Activated CD4-positive, alpha-beta T cell treated with anti-CD3 and anti-CD28 coated beads, Interleukin-2, amount 10 ng/mL, durations not matched to agents 24 days and 14 days (primary cell): ENCODE data around the gene MOCS3. TPM values are rescaled to one million over a fixed set of nuclear protein-coding genes. Genes with fewer than 3 reads are reported as not detected.

Experiments
- DNase-seq: peaks from one replicate; pipeline ENCODE4 v3.0.0; 2022
- H3K27ac Mint-ChIP-seq: one replicate; pipeline ENCODE4 v1.8.0; 2022; ENCODE audit warnings: mild to moderate bottlenecking, mixed read lengths
- H3K27me3 Mint-ChIP-seq: one replicate; pipeline ENCODE4 v1.8.0; 2022; ENCODE audit warnings: mixed read lengths
- H3K36me3 Mint-ChIP-seq: one replicate; pipeline ENCODE4 v1.8.0; 2022; ENCODE audit warnings: low read depth, mild to moderate bottlenecking, mixed read lengths
- H3K4me1 Mint-ChIP-seq: one replicate; pipeline ENCODE4 v1.8.0; 2021; ENCODE audit warnings: mixed read lengths
- H3K4me3 Mint-ChIP-seq: one replicate; pipeline ENCODE4 v1.8.0; 2022; ENCODE audit warnings: mild to moderate bottlenecking, moderate library complexity, mixed read lengths
- H3K9me3 Mint-ChIP-seq: one replicate; pipeline ENCODE4 v1.8.0; 2021; ENCODE audit warnings: mixed read lengths
- intact Hi-C: fragments of 100-400 bp; cut with micrococcal nuclease; formaldehyde crosslinking; loops from one replicate; pipeline ENCODE4 v1.15.1; 2023
- total RNA-seq: library from RNA; stranded (reverse); gene quantifications from 2 replicates; pipeline ENCODE4 v1.2.3, GENCODE V29; 2022

The MOCS3 gene
- total RNA-seq, 1 donor from 2014 or later, result 5.7 TPM

GRCh38 chr20:50924261-50924920, 34.2 kb upstream of the MOCS3 start:
- peaks cover 42% of the 10 kb centered on the region for H3K4me1 Mint-ChIP-seq
- no peak for DNase-seq
- no peak overlapping the region for H3K4me3 Mint-ChIP-seq
- no peaks in the 10 kb centered on the region for H3K9me3 Mint-ChIP-seq
- no peak overlapping the region for H3K27ac Mint-ChIP-seq
- H3K36me3 Mint-ChIP-seq, result peaks cover 55% of the 10 kb centered on the region
- no peaks in the 10 kb centered on the region for H3K27me3 Mint-ChIP-seq
- intact Hi-C loops, result no loop called here

- no peak overlapping the region for H3K27ac Mint-ChIP-seq
- peaks cover 58% of the 10 kb centered on the region for H3K36me3 Mint-ChIP-seq
- no peak for DNase-seq
- no peak overlapping the region for H3K4me3 Mint-ChIP-seq
- H3K4me1 Mint-ChIP-seq, result peaks cover 42% of the 10 kb centered on the region
- intact Hi-C loops, result no loop called here
- no peaks in the 10 kb centered on the region for H3K27me3 Mint-ChIP-seq
- H3K9me3 Mint-ChIP-seq, result no peaks in the 10 kb centered on the region
Measured at GRCh38 chr20:50926530-50926929, 32.1 kb upstream of the MOCS3 start.

GRCh38 chr20:50928469-50928868, 30.1 kb upstream of the MOCS3 start:
- Mint-ChIP-seq H3K27me3 (no peaks in the 10 kb centered on the region), H3K4me1 (peaks cover 46% of the 10 kb centered on the region), H3K4me3 (peak overlapping the region; percentile 94), H3K27ac (no peak overlapping the region), H3K9me3 (no peaks in the 10 kb centered on the region), H3K36me3 (peaks cover 61% of the 10 kb centered on the region)
- intact Hi-C loops, result loop anchor here (2.0 kb wide), 1 partner anchor 198 kb away; the partner anchor contains the start of gene PARD6B
- DNase-seq, result no peak

GRCh38 chr20:50929299-50930138, 29.1 kb upstream of the MOCS3 start:
- Mint-ChIP-seq H3K9me3 (no peaks in the 10 kb centered on the region), H3K27me3 (no peaks in the 10 kb centered on the region), H3K27ac (peak overlapping the region; percentile 98), H3K4me3 (peak overlapping the region; percentile 94), H3K4me1 (peaks cover 46% of the 10 kb centered on the region), H3K36me3 (peaks cover 60% of the 10 kb centered on the region)
- intact Hi-C loops, result loop anchor here (1.0 to 5.0 kb wide), 6 partner anchors 15 to 1652 kb away; partner anchors contain the start of genes PARD6B and ZNFX1
- peak; percentile 97 for DNase-seq

GRCh38 chr20:50930139-50930975, 28.3 kb upstream of the MOCS3 start:
- no peaks in the 10 kb centered on the region for H3K9me3 Mint-ChIP-seq
- H3K27ac Mint-ChIP-seq, result peak overlapping the region; percentile 98
- H3K27me3 Mint-ChIP-seq, result no peaks in the 10 kb centered on the region
- no peak for DNase-seq
- intact Hi-C loops, result loop anchor here (2.0 to 5.0 kb wide), 2 partner anchors 16 to 1653 kb away; partner anchors contain the start of gene ZNFX1
- peaks cover 62% of the 10 kb centered on the region for H3K36me3 Mint-ChIP-seq
- peaks cover 44% of the 10 kb centered on the region for H3K4me1 Mint-ChIP-seq
- H3K4me3 Mint-ChIP-seq, result peak overlapping the region; percentile 94

GRCh38 chr20:50930976-50931305, 27.7 kb upstream of the MOCS3 start:
- no peak for DNase-seq
- no peaks in the 10 kb centered on the region for H3K9me3 Mint-ChIP-seq
- H3K36me3 Mint-ChIP-seq, result peaks cover 59% of the 10 kb centered on the region
- H3K27me3 Mint-ChIP-seq, result no peaks in the 10 kb centered on the region
- H3K4me1 Mint-ChIP-seq, result peaks cover 39% of the 10 kb centered on the region
- H3K4me3 Mint-ChIP-seq, result peak overlapping the region; percentile 94
- peak overlapping the region; percentile 86 for H3K27ac Mint-ChIP-seq
- intact Hi-C loops, result loop anchor here (1.0 to 5.0 kb wide), 4 partner anchors 16 to 1654 kb away; partner anchors contain the start of genes DPM1, MOCS3 and ZNFX1

GRCh38 chr20:50931306-50932015, 27.2 kb upstream of the MOCS3 start, which contains the start of gene ADNP:
TSS of gene ADNP (minus strand) at chr20:50931437. CDS start at chr20:50903996, 27,441 bp downstream.
- Mint-ChIP-seq H3K27me3 (no peaks in the 10 kb centered on the region), H3K4me3 (peak within 1 kb of the TSS; percentile 94), H3K36me3 (peaks cover 58% of the 10 kb centered on the region), H3K27ac (peak within 1 kb of the TSS; percentile 95), H3K9me3 (no peaks in the 10 kb centered on the region), H3K4me1 (peaks cover 39% of the 10 kb centered on the region)
- intact Hi-C loops, result loop anchor here (1.0 to 5.0 kb wide), 4 partner anchors 17 to 1654 kb away; partner anchors contain the start of genes DPM1, MOCS3 and ZNFX1
- DNase-seq, result peak; percentile 96

- no peak for DNase-seq
- no peaks in the 10 kb centered on the region for H3K9me3 Mint-ChIP-seq
- H3K27ac Mint-ChIP-seq, result peak overlapping the region; percentile 95
- no peaks in the 10 kb centered on the region for H3K27me3 Mint-ChIP-seq
- peaks cover 58% of the 10 kb centered on the region for H3K36me3 Mint-ChIP-seq
- intact Hi-C loops, result loop anchor here (5.0 kb wide), 1 partner anchor 1655 kb away; the partner anchor contains the start of gene ZNFX1
- H3K4me3 Mint-ChIP-seq, result peak overlapping the region; percentile 94
- peaks cover 34% of the 10 kb centered on the region for H3K4me1 Mint-ChIP-seq
Measured at GRCh38 chr20:50932016-50932485, 26.6 kb upstream of the MOCS3 start.

GRCh38 chr20:50932691-50933280, 25.8 kb upstream of the MOCS3 start:
- Mint-ChIP-seq H3K4me3 (peak overlapping the region; percentile 94), H3K9me3 (no peaks in the 10 kb centered on the region), H3K27me3 (no peaks in the 10 kb centered on the region), H3K27ac (peak overlapping the region; percentile 95), H3K4me1 (peaks cover 29% of the 10 kb centered on the region), H3K36me3 (peaks cover 51% of the 10 kb centered on the region)
- intact Hi-C loops, result loop anchor here (5.0 kb wide), 1 partner anchor 1655 kb away; the partner anchor contains the start of gene ZNFX1
- no peak for DNase-seq

- Mint-ChIP-seq H3K27ac (no peak overlapping the region), H3K36me3 (peaks cover 47% of the 10 kb centered on the region), H3K4me1 (peaks cover 23% of the 10 kb centered on the region), H3K4me3 (no peak overlapping the region), H3K27me3 (no peaks in the 10 kb centered on the region), H3K9me3 (no peaks in the 10 kb centered on the region)
- intact Hi-C loops, result loop anchor here (5.0 kb wide), 1 partner anchor 1656 kb away; the partner anchor contains the start of gene ZNFX1
- DNase-seq, result no peak
Measured at GRCh38 chr20:50933589-50933988, 25.0 kb upstream of the MOCS3 start.

GRCh38 chr20:50943069-50943468, 15.5 kb upstream of the MOCS3 start:
- no peak overlapping the region for H3K4me3 Mint-ChIP-seq
- peaks cover 44% of the 10 kb centered on the region for H3K36me3 Mint-ChIP-seq
- H3K4me1 Mint-ChIP-seq, result no peaks in the 10 kb centered on the region
- no peaks in the 10 kb centered on the region for H3K27me3 Mint-ChIP-seq
- intact Hi-C loops, result no loop called here
- H3K27ac Mint-ChIP-seq, result no peak overlapping the region
- no peak for DNase-seq
- no peaks in the 10 kb centered on the region for H3K9me3 Mint-ChIP-seq

- H3K36me3 Mint-ChIP-seq, result peaks cover 45% of the 10 kb centered on the region
- no peaks in the 10 kb centered on the region for H3K9me3 Mint-ChIP-seq
- H3K4me3 Mint-ChIP-seq, result no peak overlapping the region
- intact Hi-C loops, result no loop called here
- no peaks in the 10 kb centered on the region for H3K27me3 Mint-ChIP-seq
- no peak for DNase-seq
- H3K27ac Mint-ChIP-seq, result no peak overlapping the region
- no peaks in the 10 kb centered on the region for H3K4me1 Mint-ChIP-seq
Measured at GRCh38 chr20:50948132-50948785, 10.4 kb upstream of the MOCS3 start.
